ENCODE measurements around the gene DLGAP4.

DLGAP4 gene

DNA sequence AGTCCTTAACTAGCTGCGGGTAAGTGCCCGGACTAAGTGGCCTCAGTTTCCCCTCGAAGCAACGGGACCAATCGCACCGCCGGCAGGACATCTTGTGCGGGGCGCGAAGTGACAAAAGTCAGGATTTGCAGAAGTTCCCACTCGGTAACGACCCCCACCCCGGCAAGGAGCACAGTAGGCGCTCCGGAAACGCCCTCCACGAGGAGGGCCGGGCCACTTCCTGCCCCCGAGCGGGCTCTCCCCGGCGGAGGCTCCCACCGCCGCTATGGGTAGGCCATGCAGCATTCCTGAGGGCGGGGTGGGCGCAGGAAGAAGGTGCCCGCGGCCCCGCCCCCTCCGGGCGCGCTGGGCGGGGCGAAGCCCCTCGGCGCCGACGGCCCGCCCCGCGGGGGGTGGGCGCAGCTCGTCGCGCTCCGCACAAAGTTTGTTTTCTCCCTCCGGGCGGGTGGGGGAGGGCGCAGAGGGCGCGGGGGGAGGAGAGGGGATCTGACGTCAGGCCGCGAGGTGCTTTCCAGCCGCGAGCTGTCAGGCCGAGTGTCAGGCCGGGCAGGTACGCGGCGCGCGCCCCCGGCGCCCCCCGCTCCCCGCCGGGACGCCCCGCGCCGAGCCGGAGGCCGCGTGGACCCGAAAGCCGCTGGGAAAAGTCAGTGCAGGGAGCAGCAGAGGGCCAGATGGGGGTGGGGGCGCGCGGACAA lies 267.1 kb downstream of the DLGAP4 start, which contains the start of gene TGIF2:
TGIF2 (plus strand) TSS at position 495 of the 695 bp plus-strand sequence. CDS start 5,178 bp downstream, outside the sequence.
- no peak for DNase-seq

DNA sequence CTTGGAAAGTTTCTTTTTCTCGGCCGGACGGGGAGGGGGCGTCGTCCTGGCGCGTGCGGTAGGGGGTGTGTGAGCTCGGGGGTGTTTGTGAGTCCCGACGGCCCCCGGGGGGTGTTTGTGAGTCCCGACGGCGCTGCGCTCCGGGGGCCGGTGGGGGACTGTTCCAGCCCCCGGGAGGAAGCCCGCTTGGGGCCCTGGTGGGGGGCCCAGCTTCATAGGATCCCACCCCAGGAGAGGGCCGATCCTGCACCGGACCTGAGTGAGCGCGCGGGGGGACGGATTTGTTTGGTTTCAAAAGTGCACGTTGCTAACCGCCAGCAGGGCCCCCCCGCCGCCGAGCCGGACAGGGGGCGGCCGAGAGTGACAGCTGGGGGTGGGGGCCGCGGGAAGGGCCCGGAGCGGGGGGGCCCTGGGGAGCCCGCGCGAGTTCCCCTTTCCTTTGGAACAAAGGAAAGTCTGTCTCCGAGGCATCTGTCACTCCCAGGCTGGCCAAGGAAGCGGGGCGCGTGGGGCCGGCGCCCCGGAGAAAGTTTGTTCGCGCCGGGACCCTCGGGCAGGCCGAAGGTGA lies 267.7 kb downstream of the DLGAP4 start:
- DNase-seq = no peak

- no peak for DNase-seq
These were observed 268.4 kb downstream of the DLGAP4 start for GRCh38 chr20:36574366-36575135.

DNA sequence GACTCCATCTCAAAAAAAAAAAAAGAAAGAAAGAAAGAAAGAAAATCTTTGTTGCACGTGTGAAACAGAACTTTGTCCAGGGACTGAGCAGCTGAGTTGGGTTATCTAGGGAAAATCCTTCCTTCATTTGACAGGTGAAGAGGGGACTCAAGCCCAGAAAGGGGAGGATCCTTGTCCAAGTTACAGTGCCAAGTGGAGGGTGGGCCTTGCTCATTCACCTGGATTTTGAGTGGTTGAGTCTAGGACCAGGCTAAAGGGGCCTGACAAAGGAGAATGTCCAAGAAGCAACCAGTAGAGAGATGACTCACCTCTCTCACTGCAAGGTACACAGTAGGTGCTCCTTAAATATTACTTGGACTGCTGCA lies 269.9 kb downstream of the DLGAP4 start:
- DNase-seq = no peak
